MM.1S (cell line): ENCODE results near the gene WT1.

ENCODE experiments used
- DNase-seq: peaks from one replicate; pipeline ENCODE4 v3.0.0-alpha.2; 2015
- H2AFZ ChIP-seq: fragments of 300-600 bp; sonication (generic); 2 replicates; pipeline ENCODE4 v1.6.0; 2016; ENCODE audit warnings: antibody characterized with exemption, low read length
- H3F3A ChIP-seq: fragments of 300-600 bp; sonication (generic); 2 replicates; pipeline ENCODE4 v1.6.1; 2016; ENCODE audit warnings: mild to moderate bottlenecking, antibody characterized with exemption, low read length, moderate library complexity, mixed read lengths; ENCODE audit not compliant: insufficient read depth
- H3K27ac ChIP-seq: fragments of 300-600 bp; sonication (generic); 2 replicates; pipeline ENCODE4 v1.5.1; 2016; ENCODE audit warnings: mild to moderate bottlenecking, low read length
- H3K27me3 ChIP-seq: fragments of 300-600 bp; sonication (generic); replicated peaks from 2 replicates; pipeline ENCODE4 v1.6.0; 2016; ENCODE audit warnings: low read length; ENCODE audit not compliant: insufficient read depth
- H3K36me3 ChIP-seq: fragments of 300-600 bp; sonication (generic); replicated peaks from 2 replicates; pipeline ENCODE4 v1.6.1; 2016; ENCODE audit warnings: mild to moderate bottlenecking, low read length, mixed read lengths; ENCODE audit not compliant: insufficient read depth
- H3K4me1 ChIP-seq: fragments of 300-600 bp; sonication (generic); 2 replicates; pipeline ENCODE4 v1.6.1; 2016; ENCODE audit warnings: low read length, mixed read lengths
- H3K4me2 ChIP-seq: fragments of 300-600 bp; sonication (generic); 2 replicates; pipeline ENCODE4 v1.6.0; 2016; ENCODE audit warnings: low read depth, low read length
- H3K4me3 ChIP-seq: fragments of 300-600 bp; sonication (generic); 2 replicates; pipeline ENCODE4 v1.5.1; 2016; ENCODE audit warnings: low read length, mixed read lengths
- H3K79me2 ChIP-seq: fragments of 300-600 bp; sonication (generic); 2 replicates; pipeline ENCODE4 v1.6.1; 2016; ENCODE audit warnings: mixed run types, low read length, mixed read lengths
- H3K9ac ChIP-seq: fragments of 300-600 bp; sonication (generic); 2 replicates; pipeline ENCODE4 v1.6.1; 2016; ENCODE audit warnings: low read length, mixed read lengths
- H3K9me2 ChIP-seq: fragments of 300-600 bp; sonication (generic); replicated peaks from 2 replicates; pipeline ENCODE4 v1.6.1; 2016; ENCODE audit warnings: mild to moderate bottlenecking, low read length, mixed read lengths; ENCODE audit not compliant: insufficient read depth
- H3K9me3 ChIP-seq: fragments of 300-600 bp; sonication (generic); replicated peaks from 2 replicates; pipeline ENCODE4 v1.6.1; 2016; ENCODE audit warnings: mild to moderate bottlenecking, low read length, mixed read lengths; ENCODE audit not compliant: insufficient read depth
- H4K20me1 ChIP-seq: fragments of 300-600 bp; sonication (generic); 2 replicates; pipeline ENCODE4 v1.6.1; 2016; ENCODE audit warnings: mild to moderate bottlenecking, low read length, moderate library complexity, mixed read lengths; ENCODE audit not compliant: insufficient read depth
- EZH2 ChIP-seq: fragments of 300-600 bp; sonication (generic); optimal IDR thresholded peaks from 2 replicates; pipeline ENCODE3; 2017; ENCODE audit warnings: low read depth, mild to moderate bottlenecking, antibody characterized with exemption, low read length, mixed read lengths
- EZH2phosphoT487 ChIP-seq: fragments of 300-600 bp; sonication (generic); IDR thresholded peaks from 2 replicates; pipeline ENCODE4 v1.6.1; 2018; ENCODE audit warnings: antibody characterized with exemption, low read length
- TF ChIP-seq, protein P1 (sequence below): fragments of 300-600 bp; sonication (generic); IDR thresholded peaks from 2 replicates; pipeline ENCODE4 v1.5.1; 2016; ENCODE audit warnings: antibody characterized with exemption, low read length, mixed read lengths

Gene WT1

DNA sequence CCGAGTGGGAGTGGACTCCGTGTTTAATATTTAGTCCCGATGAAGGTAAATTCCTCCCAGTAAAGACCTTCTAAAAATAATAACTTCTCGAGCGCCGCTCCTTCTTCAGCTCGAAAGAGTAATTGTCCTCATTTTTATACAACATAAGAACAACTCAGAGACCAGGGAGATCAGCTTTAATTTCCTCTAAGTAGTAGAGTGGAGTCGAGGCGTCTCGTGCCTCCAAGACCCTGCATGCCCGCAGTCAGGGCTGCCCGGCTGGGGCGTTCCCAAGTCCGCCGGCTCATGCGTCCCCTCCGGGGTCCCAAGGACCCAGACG lies 7.8 kb downstream of the WT1 start:
- no peaks in the 10 kb centered on the region for H3K27me3 ChIP-seq
- no peak for DNase-seq
- H3K9ac ChIP-seq = no peak overlapping the region
- no peaks in the 10 kb centered on the region for H4K20me1 ChIP-seq
- 0 out of 2 replicates have a peak, but pooled peaks cover 4% of the 10 kb centered on the region for H3F3A ChIP-seq
- H3K9me2 ChIP-seq = no peaks in the 10 kb centered on the region
- H3K36me3 ChIP-seq = no peaks in the 10 kb centered on the region
- no peaks in the 10 kb centered on the region for H3K9me3 ChIP-seq
- H3K4me3 ChIP-seq = no peak overlapping the region
- no peak overlapping the region for H3K27ac ChIP-seq
- H3K79me2 ChIP-seq = no peaks in the 10 kb centered on the region
- H2AFZ ChIP-seq = no peak overlapping the region
- H3K4me1 ChIP-seq = 0 out of 2 replicates have a peak, but pooled peaks cover 5% of the 10 kb centered on the region
- H3K4me2 ChIP-seq = no peak overlapping the region
- TF ChIP-seq EZH2 = no peak
- no peak for TF ChIP-seq EZH2phosphoT487
- TF ChIP-seq, protein P1, sequence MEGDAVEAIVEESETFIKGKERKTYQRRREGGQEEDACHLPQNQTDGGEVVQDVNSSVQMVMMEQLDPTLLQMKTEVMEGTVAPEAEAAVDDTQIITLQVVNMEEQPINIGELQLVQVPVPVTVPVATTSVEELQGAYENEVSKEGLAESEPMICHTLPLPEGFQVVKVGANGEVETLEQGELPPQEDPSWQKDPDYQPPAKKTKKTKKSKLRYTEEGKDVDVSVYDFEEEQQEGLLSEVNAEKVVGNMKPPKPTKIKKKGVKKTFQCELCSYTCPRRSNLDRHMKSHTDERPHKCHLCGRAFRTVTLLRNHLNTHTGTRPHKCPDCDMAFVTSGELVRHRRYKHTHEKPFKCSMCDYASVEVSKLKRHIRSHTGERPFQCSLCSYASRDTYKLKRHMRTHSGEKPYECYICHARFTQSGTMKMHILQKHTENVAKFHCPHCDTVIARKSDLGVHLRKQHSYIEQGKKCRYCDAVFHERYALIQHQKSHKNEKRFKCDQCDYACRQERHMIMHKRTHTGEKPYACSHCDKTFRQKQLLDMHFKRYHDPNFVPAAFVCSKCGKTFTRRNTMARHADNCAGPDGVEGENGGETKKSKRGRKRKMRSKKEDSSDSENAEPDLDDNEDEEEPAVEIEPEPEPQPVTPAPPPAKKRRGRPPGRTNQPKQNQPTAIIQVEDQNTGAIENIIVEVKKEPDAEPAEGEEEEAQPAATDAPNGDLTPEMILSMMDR = no peak

DNA sequence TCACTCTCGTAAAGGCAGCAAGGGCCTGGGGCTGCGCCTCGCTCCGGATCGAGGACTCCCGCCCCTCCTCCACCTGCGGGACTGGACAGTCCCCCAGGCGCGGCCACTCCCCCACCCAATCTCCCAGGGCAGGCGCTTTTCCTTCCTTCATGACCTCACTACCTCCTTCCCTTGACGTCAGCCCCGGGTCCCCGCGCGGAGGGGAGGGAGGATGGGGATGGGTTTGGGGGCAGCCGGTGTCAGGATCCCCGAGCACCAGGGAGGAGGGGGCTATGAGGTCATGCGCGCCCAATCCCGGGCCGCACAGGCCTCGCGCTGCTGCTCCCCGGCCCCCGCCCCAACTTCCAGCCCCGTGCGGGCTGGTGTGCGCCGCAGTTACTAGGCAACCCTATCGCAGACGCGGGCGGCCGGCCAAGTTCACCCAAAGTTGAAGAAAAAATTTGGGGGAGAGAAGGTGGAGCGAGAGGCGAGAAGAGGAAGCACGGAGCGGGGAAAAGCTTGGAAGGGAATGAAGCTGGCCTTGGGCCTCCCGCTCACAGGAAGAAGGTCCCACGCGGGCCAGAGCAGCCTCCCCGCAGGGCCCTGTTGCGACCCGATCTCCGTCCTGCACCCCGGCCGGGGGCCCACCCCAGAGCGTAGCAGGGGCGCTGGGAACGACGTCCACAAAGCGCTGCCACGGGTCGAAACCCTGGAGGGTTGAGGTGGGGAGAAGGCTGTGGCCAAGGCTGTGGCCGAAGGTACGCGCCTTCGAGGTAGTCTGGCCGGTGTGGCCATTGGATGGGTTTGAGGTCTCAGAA lies 8.3 kb downstream of the WT1 start:
- no peak overlapping the region for H3K4me3 ChIP-seq
- H3K4me2 ChIP-seq = no peak overlapping the region
- H3K79me2 ChIP-seq = no peaks in the 10 kb centered on the region
- H3K9me3 ChIP-seq = no peaks in the 10 kb centered on the region
- no peaks in the 10 kb centered on the region for H4K20me1 ChIP-seq
- H3K36me3 ChIP-seq = no peaks in the 10 kb centered on the region
- H3K27me3 ChIP-seq = no peaks in the 10 kb centered on the region
- H3K4me1 ChIP-seq = 0 out of 2 replicates have a peak, but pooled peaks cover 8% of the 10 kb centered on the region
- TF ChIP-seq EZH2 (no peak), EZH2phosphoT487 (no peak)
- TF ChIP-seq, protein P1 = no peak
- no peak overlapping the region for H3K9ac ChIP-seq
- no peak overlapping the region for H2AFZ ChIP-seq
- H3K27ac ChIP-seq = no peak overlapping the region
- H3F3A ChIP-seq = 0 out of 2 replicates have a peak, but pooled peaks cover 4% of the 10 kb centered on the region
- DNase-seq = no peak
- H3K9me2 ChIP-seq = no peaks in the 10 kb centered on the region

DNA sequence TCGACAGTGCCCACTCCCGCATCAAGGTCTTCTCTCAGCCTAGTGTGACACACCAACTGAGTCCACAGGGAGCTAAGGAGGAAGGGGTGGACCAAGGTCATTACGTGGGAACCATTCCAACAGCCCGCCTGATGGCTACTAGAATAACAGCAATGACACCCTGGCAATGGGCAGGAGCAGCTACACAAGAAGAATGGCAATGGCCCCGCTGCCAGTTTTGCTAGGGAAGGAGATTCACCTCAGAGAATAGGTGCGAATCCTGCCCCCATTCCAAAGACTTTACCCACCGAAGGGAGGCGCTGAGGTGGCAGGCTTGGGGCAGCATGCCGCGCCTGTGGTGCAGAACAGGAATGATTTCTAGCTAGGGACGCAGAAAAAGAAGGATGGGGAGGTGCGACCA lies 9.1 kb downstream of the WT1 start:
- H3K79me2 ChIP-seq = no peaks in the 10 kb centered on the region
- H4K20me1 ChIP-seq = no peaks in the 10 kb centered on the region
- no peak overlapping the region for H2AFZ ChIP-seq
- no peak for DNase-seq
- no peaks in the 10 kb centered on the region for H3K9me2 ChIP-seq
- 0 out of 2 replicates have a peak, but pooled peaks cover 5% of the 10 kb centered on the region for H3F3A ChIP-seq
- H3K9ac ChIP-seq = no peak overlapping the region
- no peaks in the 10 kb centered on the region for H3K9me3 ChIP-seq
- TF ChIP-seq, protein P1 = no peak
- TF ChIP-seq EZH2phosphoT487 = no peak
- no peak for TF ChIP-seq EZH2
- no peak overlapping the region for H3K4me2 ChIP-seq
- H3K4me1 ChIP-seq = peaks cover 16% of the 10 kb centered on the region
- no peak overlapping the region for H3K27ac ChIP-seq
- H3K27me3 ChIP-seq = no peaks in the 10 kb centered on the region
- H3K4me3 ChIP-seq = no peak overlapping the region
- H3K36me3 ChIP-seq = no peaks in the 10 kb centered on the region
